HepG2 (cell line): Measurements from ENCODE around the gene MADD. TPM values are rescaled to one million over a fixed set of nuclear protein-coding genes. Genes with fewer than 3 reads are reported as not detected.
"Not testable (repeated sequence)": the region's sequence is repeated elsewhere in the genome, so short reads cannot be mapped to it uniquely, and the experiment has no call there.

Experiments used
- ATAC-seq: fragments of 200-7000 bp; cut with Tn5 transposase; 3 replicates; pipeline ENCODE4 v1.9.1; 2020; ENCODE audit warnings: mild to moderate bottlenecking, moderate library complexity
- BruUV-seq: library from RNA; stranded (reverse); fragments of 400-500 nt; replicated peaks from 2 replicates; lab custom pipeline; 2021; lab: Mats Ljungman, UMichigan
- CTCF ChIA-PET: fragments of 300-600 bp; formaldehyde crosslinking; extraction: SDS; loops from one replicate; lab custom pipeline; 2021; ENCODE audit warnings: low total read pairs, inconsistent platforms, low intra/inter-chr PET ratio; lab: Yijun Ruan, JAX
- POLR2A ChIA-PET: fragments of 350-600 bp; sonication (Branson Sonifier 250); formaldehyde crosslinking; loops from one replicate; lab custom pipeline; 2020; ENCODE audit warnings: antibody characterized with exemption, inconsistent platforms; lab: Yijun Ruan, JAX
- DNase-seq: peaks from one replicate; pipeline ENCODE4 v3.0.0-alpha.2; 2015; ENCODE audit warnings: low spot score
- FAIRE-seq: peaks from 3 replicates; lab custom pipeline; 2011; peaks lifted over from hg19 to GRCh38; lab: Jason Lieb, UNC
- H2AFZ ChIP-seq: one replicate; pipeline ENCODE4 v1.6.1; 2011; ENCODE audit warnings: low read length, inconsistent platforms
- H3K27ac ChIP-seq: fragments of 300-600 bp; 3 replicates; pipeline ENCODE4 v1.8.0; 2011; ENCODE audit warnings: mixed run types, mild to moderate bottlenecking, mixed read lengths, low read length, inconsistent platforms; ENCODE audit not compliant: insufficient read depth; ENCODE audit errors: extremely low read length
- H3K27me3 ChIP-seq, 2 experiments: fragments of 200-600 bp in 1 of 2; 2 replicates in 1 of 2; 3 replicates in 1 of 2; pipeline versions ENCODE4 v1.6.0 to v1.8.0; 2011; ENCODE audit warnings: low read length in 2 of 2, mild to moderate bottlenecking in 2 of 2, moderate library complexity in 2 of 2, inconsistent platforms in 1 of 2; ENCODE audit not compliant: insufficient read depth in 2 of 2, control insufficient read depth in 1 of 2
- H3K36me3 ChIP-seq, 2 experiments: fragments of 200-600 bp in 1 of 2; replicated peaks in 1 of 2; 2 replicates in 1 of 2; 3 replicates in 1 of 2; pipeline versions ENCODE4 v1.5.1 to v1.8.0; 2011; ENCODE audit warnings: low read length in 2 of 2, inconsistent platforms in 1 of 2; ENCODE audit not compliant: insufficient read depth in 2 of 2, control insufficient read depth in 1 of 2
- H3K4me1 ChIP-seq: 2 replicates; pipeline ENCODE4 v1.5.1; 2012; ENCODE audit warnings: low read length, inconsistent platforms; ENCODE audit not compliant: insufficient read depth
- H3K4me2 ChIP-seq: 2 replicates; pipeline ENCODE4 v1.6.0; 2011; ENCODE audit warnings: low read depth, low read length, inconsistent platforms
- H3K4me3 ChIP-seq, 3 experiments: fragments of 200-600 bp in 1 of 3; sonication (generic), shearing (Covaris generic) in 1 of 3; replicated peaks in 1 of 3; 2 replicates each; pipeline ENCODE4 v1.5.1; 2011 to 2016; ENCODE audit warnings: low read length in 3 of 3, inconsistent platforms in 2 of 3, low read depth in 2 of 3, mild to moderate bottlenecking in 2 of 3, control low read depth in 1 of 3, mixed read lengths in 1 of 3; ENCODE audit not compliant: insufficient read depth in 1 of 3
- H3K79me2 ChIP-seq: one replicate; pipeline ENCODE4 v1.6.1; 2011; ENCODE audit warnings: low read length, inconsistent platforms; ENCODE audit not compliant: insufficient read depth
- H3K9ac ChIP-seq: 2 replicates; pipeline ENCODE4 v1.6.0; 2011; ENCODE audit warnings: mild to moderate bottlenecking, low read depth, low read length, inconsistent platforms; ENCODE audit not compliant: insufficient read depth
- H3K9me3 ChIP-seq: 2 replicates; pipeline ENCODE4 v1.5.1; 2012; ENCODE audit warnings: mild to moderate bottlenecking, low read length
- H4K20me1 ChIP-seq: 2 replicates; pipeline ENCODE4 v1.6.0; 2011; ENCODE audit warnings: inconsistent platforms, mild to moderate bottlenecking, low read length, moderate library complexity; ENCODE audit not compliant: insufficient read depth
- ZBTB2 ChIP-seq: sonication (generic); formaldehyde crosslinking; IDR thresholded peaks from 2 replicates; pipeline ENCODE4 v1.8.0; 2022; ENCODE audit warnings: low read depth, missing genetic modification reagents
- WGBS: methylation state at CpG from one replicate; pipeline ENCODE4 v1.1.6; 2017; ENCODE audit warnings: low lambda C conversion rate; 5-methylcytosine and 5-hydroxymethylcytosine counted together
- in situ Hi-C: cut with HindIII; loops from 2 replicates; pipeline ENCODE4 v1.10.0; 2017; ENCODE audit warnings: low pct_unique_long_range_greater_than_20kb; ENCODE audit not compliant: extremely low pct_ligation_motif_present
- intact Hi-C: fragments of 100-400 bp; cut with micrococcal nuclease; formaldehyde crosslinking; loops from one replicate; pipeline ENCODE4 v1.10.0; 2022; ENCODE audit not compliant: unreplicated experiment
- polyA plus RNA-seq, 8 experiments: library from polyadenylated mRNA; depleted of rRNA in 3 of 8; stranded (reverse) in 7 of 8; unstranded in 1 of 8; fragments of >200 nt; fragmentation: Illumina TruSeq in 4 of 8; extraction: Trizol in 4 of 8; gene quantifications; 2 replicates each; pipeline versions ENCODE4 v1.2.1 to v1.2.3, GENCODE V29; 2011 to 2016; ENCODE audit warnings: low read depth in 4 of 8, missing spikeins in 1 of 8, mixed read lengths in 1 of 8; ENCODE audit not compliant: insufficient read depth in 1 of 8
- total RNA-seq, 5 experiments: library from RNA; depleted of rRNA; stranded (reverse); fragments of >200 nt; fragmentation: Illumina TruSeq; extraction: Trizol; gene quantifications; 2 replicates each; pipeline ENCODE4 v1.2.3, GENCODE V29; 2016; ENCODE audit warnings: low read depth in 1 of 5

The MADD gene
- total and polyA plus RNA-seq, 2 of the 13 experiments (the other 11 are each of a cell fraction or from before 2014, with no cell fraction given): 18.0 to 29.2 TPM

GRCh38 chr11:47314992-47315391 lies 45.1 kb downstream of the MADD start:
- FAIRE-seq (no peak), DNase-seq (no peak), ATAC-seq (no peak)
- H4K20me1 ChIP-seq: no peaks in the 10 kb centered on the region
- intact Hi-C loops (no loop called here), in situ Hi-C loops (no loop called here)
- no peak overlapping the region for H3K27ac ChIP-seq
- no TSS peak for BruUV-seq
- peaks cover 12 to 43% of the 10 kb centered on the region in 2 experiments; a peak in 4 of 5 replicates for H3K36me3 ChIP-seq
- no peaks in the 10 kb centered on the region for H3K4me1 ChIP-seq
- H3K4me2 ChIP-seq: no peak overlapping the region
- CTCF ChIA-PET: no interaction called here
- 97% methylated on average over 5 of the region's 5 CpGs for WGBS
- no peak overlapping the region for H2AFZ ChIP-seq
- no peak overlapping the region for H3K4me3 ChIP-seq
- H3K9ac ChIP-seq: no peak overlapping the region
- no peak for TF ChIP-seq ZBTB2 (CRISPR knock-in tag)
- no peaks in the 10 kb centered on the region for H3K27me3 ChIP-seq
- H3K9me3 ChIP-seq: no peaks in the 10 kb centered on the region
- POLR2A ChIA-PET: no interaction called here
- H3K79me2 ChIP-seq: no peaks in the 10 kb centered on the region

GRCh38 chr11:47316501-47316900 lies 46.6 kb downstream of the MADD start:
- FAIRE-seq, DNase-seq, CTCF ChIA-PET: not testable (repeated sequence)

More at GRCh38 chr11:47316501-47316900, 46.6 kb downstream of the MADD start:
- in situ Hi-C loops, H3K79me2 ChIP-seq, H3K4me2 ChIP-seq, H3K27ac ChIP-seq, intact Hi-C loops, ATAC-seq, H3K4me1 ChIP-seq, H3K9me3 ChIP-seq, H4K20me1 ChIP-seq, H3K9ac ChIP-seq, POLR2A ChIA-PET, H3K27me3 ChIP-seq, H3K4me3 ChIP-seq, H2AFZ ChIP-seq, BruUV-seq: not testable (repeated sequence)
- H3K36me3 ChIP-seq: peaks cover 6 to 35% of the 10 kb centered on the region in 2 experiments; a peak in 4 of 5 replicates
- 97% methylated on average over 8 of the region's 8 CpGs for WGBS
